Panc1 (cell line): ENCODE measurements around the gene YBEY.

Source experiments
- POLR2AphosphoS5 ChIP-seq: IDR thresholded peaks from 2 replicates; pipeline ENCODE4 v1.6.1; 2012; ENCODE audit warnings: mild to moderate bottlenecking, low read depth, low read length, moderate library complexity
- REST ChIP-seq, 2 experiments: IDR thresholded peaks; 2 replicates each; pipeline ENCODE4 v1.6.1; 2011 to 2012; ENCODE audit warnings: low read depth in 2 of 2, control low read depth in 1 of 2, low read length in 1 of 2, mild to moderate bottlenecking in 1 of 2, moderate library complexity in 1 of 2; ENCODE audit not compliant: insufficient read depth in 1 of 2
- SIN3A ChIP-seq: IDR thresholded peaks from 2 replicates; pipeline ENCODE4 v1.6.1; 2012; ENCODE audit warnings: low read depth, mild to moderate bottlenecking, low read length, moderate library complexity, borderline replicate concordance; ENCODE audit not compliant: insufficient read depth
- TCF7L2 ChIP-seq: IDR thresholded peaks from 2 replicates; pipeline ENCODE4 v1.6.1; 2011; ENCODE audit warnings: mild to moderate bottlenecking, low read depth, low read length, inconsistent platforms
- TF ChIP-seq, protein P1 (sequence below): fragments of 450-650 bp; IDR thresholded peaks from 2 replicates; pipeline ENCODE4 v1.5.1; 2017; ENCODE audit warnings: mild to moderate bottlenecking

- TF ChIP-seq POLR2AphosphoS5 (no peak; the same call in 1 of the 2 replicates), SIN3A (no peak), REST (IDR thresholded peaks at IDR 0.05; ENCODE audit: insufficient read depth in 1 of 2, low read depth in 2 of 2, low read length in 1 of 2) (no peak), TCF7L2 (no peak)
- TF ChIP-seq, protein P1, sequence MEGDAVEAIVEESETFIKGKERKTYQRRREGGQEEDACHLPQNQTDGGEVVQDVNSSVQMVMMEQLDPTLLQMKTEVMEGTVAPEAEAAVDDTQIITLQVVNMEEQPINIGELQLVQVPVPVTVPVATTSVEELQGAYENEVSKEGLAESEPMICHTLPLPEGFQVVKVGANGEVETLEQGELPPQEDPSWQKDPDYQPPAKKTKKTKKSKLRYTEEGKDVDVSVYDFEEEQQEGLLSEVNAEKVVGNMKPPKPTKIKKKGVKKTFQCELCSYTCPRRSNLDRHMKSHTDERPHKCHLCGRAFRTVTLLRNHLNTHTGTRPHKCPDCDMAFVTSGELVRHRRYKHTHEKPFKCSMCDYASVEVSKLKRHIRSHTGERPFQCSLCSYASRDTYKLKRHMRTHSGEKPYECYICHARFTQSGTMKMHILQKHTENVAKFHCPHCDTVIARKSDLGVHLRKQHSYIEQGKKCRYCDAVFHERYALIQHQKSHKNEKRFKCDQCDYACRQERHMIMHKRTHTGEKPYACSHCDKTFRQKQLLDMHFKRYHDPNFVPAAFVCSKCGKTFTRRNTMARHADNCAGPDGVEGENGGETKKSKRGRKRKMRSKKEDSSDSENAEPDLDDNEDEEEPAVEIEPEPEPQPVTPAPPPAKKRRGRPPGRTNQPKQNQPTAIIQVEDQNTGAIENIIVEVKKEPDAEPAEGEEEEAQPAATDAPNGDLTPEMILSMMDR, result no peak
Observed at GRCh38 chr21:46269466-46269865, 16.7 kb upstream of the YBEY start.
